Hindlimb muscle (tissue), 1 donor: ENCODE results near the gene TCEAL3. TPM values are rescaled to one million over a fixed set of nuclear protein-coding genes. Genes with fewer than 3 reads are reported as not detected.
"Not testable (repeated sequence)": the region's sequence is repeated elsewhere in the genome, so short reads cannot be mapped to it uniquely, and the experiment has no call there.

Experiments used
- DNase-seq: peaks from one replicate; pipeline ENCODE4 v3.0.0-alpha.2; 2013
- polyA plus RNA-seq: library from polyadenylated mRNA; unstranded; fragments of 120-200 nt; gene quantifications from one replicate; pipeline ENCODE4 v1.2.1, GENCODE V29; 2013; ENCODE audit not compliant: insufficient read length

Gene TCEAL3
- polyA plus RNA-seq = 10.5 TPM

- DNase-seq = peak; percentile 29
These were observed at the start of gene TCEAL3 for GRCh38 chrX:103607364-103608305. TCEAL3 (plus strand) TSS chrX:103607963; CDS start chrX:103609065, 1,102 bp downstream.

- DNase-seq = no peak
These were observed 47.5 kb upstream of the TCEAL3 start for GRCh38 chrX:103560256-103560655.

GRCh38 chrX:103562801-103563200 is 45.0 kb upstream of the TCEAL3 start:
- no peak for DNase-seq

- DNase-seq = no peak
These were observed 42.6 kb upstream of the TCEAL3 start for GRCh38 chrX:103565197-103565596.

GRCh38 chrX:103565752-103566151 is 42.0 kb upstream of the TCEAL3 start:
- DNase-seq = no peak

- no peak for DNase-seq
These were observed 36.6 kb upstream of the TCEAL3 start for GRCh38 chrX:103571121-103571520.

- no peak for DNase-seq
These were observed 36.0 kb upstream of the TCEAL3 start for GRCh38 chrX:103571726-103572125.

GRCh38 chrX:103573202-103573601 is 34.6 kb upstream of the TCEAL3 start:
- DNase-seq = no peak

- DNase-seq = no peak
These were observed 23.2 kb upstream of the TCEAL3 start for GRCh38 chrX:103584596-103584995.

- DNase-seq = peak; percentile 53
These were observed 22.1 kb upstream of the TCEAL3 start, which contains the start of gene TCEAL4 for GRCh38 chrX:103585411-103586313. TCEAL4 (plus strand) TSS chrX:103585515; CDS start chrX:103586676, 1,161 bp downstream.

- peak; percentile 34 for DNase-seq
These were observed 21.5 kb upstream of the TCEAL3 start for GRCh38 chrX:103586314-103586646.

- DNase-seq = no peak
These were observed 21.1 kb upstream of the TCEAL3 start for GRCh38 chrX:103586659-103587058.

- not testable (repeated sequence) for DNase-seq
These were observed 15.5 kb upstream of the TCEAL3 start for GRCh38 chrX:103592295-103592694.

GRCh38 chrX:103595202-103595601 is 12.6 kb upstream of the TCEAL3 start:
- not testable (repeated sequence) for DNase-seq

- no peak for DNase-seq
These were observed 672 bp downstream of the TCEAL3 start for GRCh38 chrX:103608306-103608963.

GRCh38 chrX:103610282-103610681 is 2.5 kb downstream of the TCEAL3 start:
- no peak for DNase-seq

GRCh38 chrX:103613362-103613890 is 5.7 kb downstream of the TCEAL3 start:
- no peak for DNase-seq

GRCh38 chrX:103614999-103615398 is 7.2 kb downstream of the TCEAL3 start:
- DNase-seq = no peak

- no peak for DNase-seq
These were observed 8.1 kb downstream of the TCEAL3 start for GRCh38 chrX:103615781-103616371.

- DNase-seq = no peak
These were observed 9.0 kb downstream of the TCEAL3 start for GRCh38 chrX:103616676-103617186.

- no peak for DNase-seq
These were observed 16.3 kb downstream of the TCEAL3 start for GRCh38 chrX:103624111-103624510.

GRCh38 chrX:103626855-103627254 is 19.1 kb downstream of the TCEAL3 start:
- no peak for DNase-seq
